ENCODE results near the gene OR51S1. TPM values are rescaled to one million over a fixed set of nuclear protein-coding genes. Genes with fewer than 3 reads are reported as not detected.

The OR51S1 gene
- total RNA-seq, 1 donor from 2014 or later: not detected

DNA sequence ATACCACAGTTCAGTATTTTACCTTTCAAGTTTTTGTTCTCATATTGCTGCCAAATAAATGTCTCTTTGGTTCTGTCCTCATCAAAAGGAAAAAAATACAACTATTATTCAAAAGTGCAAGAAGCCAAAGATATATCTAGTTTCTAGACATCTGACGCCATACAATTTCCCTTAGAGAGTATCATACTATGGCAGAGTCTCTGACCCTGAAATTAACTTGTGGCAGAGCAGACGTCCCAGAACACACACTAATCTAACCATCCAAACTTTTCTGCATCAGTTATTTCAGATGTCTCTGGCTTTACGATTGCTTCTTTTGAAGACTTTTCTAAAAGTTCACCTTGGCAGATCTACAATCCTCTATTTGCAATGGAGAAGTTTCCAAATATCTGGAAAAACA is 35.4 kb upstream of the OR51S1 start:
- no peaks in the 10 kb centered on the region for H3K27me3 ChIP-seq (ENCODE audit: low read depth)
- DNase-seq: no peak
- no peaks in the 10 kb centered on the region for H3K36me3 ChIP-seq
- no peaks in the 10 kb centered on the region for H3K4me1 ChIP-seq
- TF ChIP-seq, protein P1, sequence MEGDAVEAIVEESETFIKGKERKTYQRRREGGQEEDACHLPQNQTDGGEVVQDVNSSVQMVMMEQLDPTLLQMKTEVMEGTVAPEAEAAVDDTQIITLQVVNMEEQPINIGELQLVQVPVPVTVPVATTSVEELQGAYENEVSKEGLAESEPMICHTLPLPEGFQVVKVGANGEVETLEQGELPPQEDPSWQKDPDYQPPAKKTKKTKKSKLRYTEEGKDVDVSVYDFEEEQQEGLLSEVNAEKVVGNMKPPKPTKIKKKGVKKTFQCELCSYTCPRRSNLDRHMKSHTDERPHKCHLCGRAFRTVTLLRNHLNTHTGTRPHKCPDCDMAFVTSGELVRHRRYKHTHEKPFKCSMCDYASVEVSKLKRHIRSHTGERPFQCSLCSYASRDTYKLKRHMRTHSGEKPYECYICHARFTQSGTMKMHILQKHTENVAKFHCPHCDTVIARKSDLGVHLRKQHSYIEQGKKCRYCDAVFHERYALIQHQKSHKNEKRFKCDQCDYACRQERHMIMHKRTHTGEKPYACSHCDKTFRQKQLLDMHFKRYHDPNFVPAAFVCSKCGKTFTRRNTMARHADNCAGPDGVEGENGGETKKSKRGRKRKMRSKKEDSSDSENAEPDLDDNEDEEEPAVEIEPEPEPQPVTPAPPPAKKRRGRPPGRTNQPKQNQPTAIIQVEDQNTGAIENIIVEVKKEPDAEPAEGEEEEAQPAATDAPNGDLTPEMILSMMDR (IDR thresholded peaks at IDR 0.05; ENCODE audit: borderline replicate concordance): no peak
- no peak overlapping the region for H3K27ac ChIP-seq (replicated peaks)
- H3K9me3 ChIP-seq (replicated peaks): no peaks in the 10 kb centered on the region
- intact Hi-C loops (cut with micrococcal nuclease): no loop called here
- H3K4me3 ChIP-seq: no peak overlapping the region

DNA sequence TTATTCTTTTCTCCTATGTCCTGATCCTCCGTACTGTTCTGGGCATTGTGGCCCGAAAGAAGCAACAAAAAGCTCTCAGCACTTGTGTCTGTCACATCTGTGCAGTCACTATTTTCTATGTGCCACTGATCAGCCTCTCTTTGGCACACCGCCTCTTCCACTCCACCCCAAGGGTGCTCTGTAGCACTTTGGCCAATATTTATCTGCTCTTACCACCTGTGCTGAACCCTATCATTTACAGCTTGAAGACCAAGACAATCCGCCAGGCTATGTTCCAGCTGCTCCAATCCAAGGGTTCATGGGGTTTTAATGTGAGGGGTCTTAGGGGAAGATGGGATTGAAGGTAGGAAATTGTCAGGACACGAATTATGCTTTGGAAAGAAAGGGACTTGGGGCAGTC is 33.5 kb upstream of the OR51S1 start:
- Histone ChIP-seq H3K27ac (replicated peaks) (no peak overlapping the region), H3K9me3 (replicated peaks) (no peaks in the 10 kb centered on the region), H3K36me3 (no peaks in the 10 kb centered on the region), H3K4me1 (no peaks in the 10 kb centered on the region), H3K4me3 (no peak overlapping the region), H3K27me3 (ENCODE audit: low read depth) (no peaks in the 10 kb centered on the region)
- intact Hi-C loops (cut with micrococcal nuclease): no loop called here
- DNase-seq: no peak
- TF ChIP-seq, protein P1 (IDR thresholded peaks at IDR 0.05; ENCODE audit: borderline replicate concordance): no peak

DNA sequence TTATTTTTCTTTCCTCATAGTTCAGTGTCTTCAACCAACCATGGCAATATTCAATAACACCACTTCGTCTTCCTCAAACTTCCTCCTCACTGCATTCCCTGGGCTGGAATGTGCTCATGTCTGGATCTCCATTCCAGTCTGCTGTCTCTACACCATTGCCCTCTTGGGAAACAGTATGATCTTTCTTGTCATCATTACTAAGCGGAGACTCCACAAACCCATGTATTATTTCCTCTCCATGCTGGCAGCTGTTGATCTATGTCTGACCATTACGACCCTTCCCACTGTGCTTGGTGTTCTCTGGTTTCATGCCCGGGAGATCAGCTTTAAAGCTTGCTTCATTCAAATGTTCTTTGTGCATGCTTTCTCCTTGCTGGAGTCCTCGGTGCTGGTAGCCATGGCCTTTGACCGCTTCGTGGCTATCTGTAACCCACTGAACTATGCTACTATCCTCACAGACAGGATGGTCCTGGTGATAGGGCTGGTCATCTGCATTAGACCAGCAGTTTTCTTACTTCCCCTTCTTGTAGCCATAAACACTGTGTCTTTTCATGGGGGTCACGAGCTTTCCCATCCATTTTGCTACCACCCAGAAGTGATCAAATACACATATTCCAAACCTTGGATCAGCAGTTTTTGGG is 33.0 kb upstream of the OR51S1 start, which contains the start of gene OR51T1:
TSS of gene OR51T1 (plus strand) at position 41 of the 641 bp plus-strand sequence. CDS start at position 41, 0 bp downstream.
- Histone ChIP-seq H3K27ac (replicated peaks) (no peak within 1 kb of the TSS), H3K9me3 (replicated peaks) (no peaks in the 10 kb centered on the region), H3K4me3 (no peak within 1 kb of the TSS), H3K27me3 (ENCODE audit: low read depth) (no peaks in the 10 kb centered on the region), H3K36me3 (no peaks in the 10 kb centered on the region), H3K4me1 (no peaks in the 10 kb centered on the region)
- TF ChIP-seq, protein P1 (IDR thresholded peaks at IDR 0.05; ENCODE audit: borderline replicate concordance): no peak
- intact Hi-C loops (cut with micrococcal nuclease): no loop called here
- DNase-seq: no peak

DNA sequence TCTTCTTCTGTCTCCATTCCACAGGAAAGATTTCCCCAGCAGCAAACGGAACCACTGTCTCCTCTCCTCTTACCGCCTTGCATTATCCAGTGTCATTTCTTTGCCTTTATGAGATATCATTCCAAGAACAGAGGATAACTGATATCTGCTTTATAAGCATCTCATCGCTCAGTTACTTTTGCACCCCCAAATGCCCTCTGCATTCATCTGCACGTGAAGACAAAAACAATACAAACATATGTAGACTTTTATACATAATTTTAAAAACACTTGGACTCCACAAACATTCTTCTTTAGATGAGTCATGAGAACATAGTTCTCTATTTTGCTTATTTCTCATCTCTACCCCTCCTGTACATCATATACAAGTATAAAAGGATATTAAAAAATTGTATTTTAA is 32.2 kb upstream of the OR51S1 start:
- Histone ChIP-seq H3K27me3 (ENCODE audit: low read depth) (no peaks in the 10 kb centered on the region), H3K36me3 (no peaks in the 10 kb centered on the region), H3K4me3 (no peak overlapping the region), H3K4me1 (no peaks in the 10 kb centered on the region), H3K27ac (replicated peaks) (no peak overlapping the region), H3K9me3 (replicated peaks) (no peaks in the 10 kb centered on the region)
- intact Hi-C loops (cut with micrococcal nuclease): no loop called here
- DNase-seq: no peak
- TF ChIP-seq, protein P1 (IDR thresholded peaks at IDR 0.05; ENCODE audit: borderline replicate concordance): no peak

DNA sequence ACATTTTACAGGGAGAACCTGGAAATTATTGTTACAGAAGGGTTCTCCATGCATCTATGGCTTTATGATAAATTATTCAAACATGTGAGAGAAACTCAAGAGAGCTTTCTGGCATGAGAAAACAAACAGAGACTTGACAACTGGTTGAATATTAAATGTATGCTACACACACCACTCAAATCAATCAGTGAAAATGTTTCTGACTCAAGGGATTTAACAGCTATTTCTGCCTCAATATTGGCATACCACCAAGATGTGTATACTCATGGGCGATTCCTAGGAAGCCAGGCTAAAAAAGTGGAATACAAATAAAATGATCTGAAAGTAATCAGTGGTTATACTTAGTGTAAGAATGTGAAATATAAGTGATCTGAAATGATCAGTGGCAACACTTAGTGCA is 16.8 kb upstream of the OR51S1 start:
- Histone ChIP-seq H3K4me1 (peaks cover 7% of the 10 kb centered on the region), H3K27me3 (ENCODE audit: low read depth) (no peaks in the 10 kb centered on the region), H3K4me3 (no peak overlapping the region), H3K9me3 (replicated peaks) (peaks cover 7% of the 10 kb centered on the region), H3K27ac (replicated peaks) (no peak overlapping the region), H3K36me3 (no peaks in the 10 kb centered on the region)
- TF ChIP-seq, protein P1 (IDR thresholded peaks at IDR 0.05; ENCODE audit: borderline replicate concordance): no peak
- intact Hi-C loops (cut with micrococcal nuclease): no loop called here
- DNase-seq: no peak

Measured in left ventricle myocardium inferior (tissue), 1 donor.